Prostate gland (tissue), 2 donors: Measurements from ENCODE around the gene SENP8.

Source experiments
- POLR2AphosphoS5 ChIP-seq: sonication (generic); formaldehyde crosslinking; IDR thresholded peaks from one replicate; pipeline ENCODE4 v1.6.1; 2017; ENCODE audit warnings: antibody characterized with exemption
- TF ChIP-seq, protein P1 (sequence below), 4 experiments: fragments of 200-600 bp in 2 of 4; fragments of 450-650 bp in 2 of 4; sonication (generic) in 2 of 4; IDR thresholded peaks; 1 replicate in 3 of 4; 2 replicates in 1 of 4; pipeline ENCODE4 v1.5.1; 2016 to 2019; ENCODE audit warnings: antibody characterized with exemption in 4 of 4, mild to moderate bottlenecking in 2 of 4, moderate library complexity in 2 of 4

DNA sequence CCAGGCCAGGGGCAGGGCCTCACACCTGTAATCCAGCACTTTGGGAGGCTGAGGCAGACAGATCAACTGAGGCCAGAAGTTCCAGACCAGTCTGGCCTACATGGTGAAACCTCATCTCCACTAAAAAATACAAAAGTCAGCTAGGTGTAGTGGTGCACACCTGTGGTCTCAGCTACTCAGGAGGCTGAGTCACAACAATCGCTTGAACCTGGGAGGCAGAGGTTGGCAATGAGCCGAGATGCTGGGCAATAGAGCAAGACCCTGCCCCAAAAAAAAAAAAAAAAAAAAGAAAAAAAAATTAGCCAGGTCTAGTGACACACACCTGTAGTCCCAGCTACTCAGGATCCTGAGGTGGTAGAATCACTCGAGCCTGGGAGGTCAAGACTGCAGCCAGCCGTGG lies 19.0 kb upstream of the SENP8 start:
- TF ChIP-seq POLR2AphosphoS5 = no peak
- TF ChIP-seq, protein P1, sequence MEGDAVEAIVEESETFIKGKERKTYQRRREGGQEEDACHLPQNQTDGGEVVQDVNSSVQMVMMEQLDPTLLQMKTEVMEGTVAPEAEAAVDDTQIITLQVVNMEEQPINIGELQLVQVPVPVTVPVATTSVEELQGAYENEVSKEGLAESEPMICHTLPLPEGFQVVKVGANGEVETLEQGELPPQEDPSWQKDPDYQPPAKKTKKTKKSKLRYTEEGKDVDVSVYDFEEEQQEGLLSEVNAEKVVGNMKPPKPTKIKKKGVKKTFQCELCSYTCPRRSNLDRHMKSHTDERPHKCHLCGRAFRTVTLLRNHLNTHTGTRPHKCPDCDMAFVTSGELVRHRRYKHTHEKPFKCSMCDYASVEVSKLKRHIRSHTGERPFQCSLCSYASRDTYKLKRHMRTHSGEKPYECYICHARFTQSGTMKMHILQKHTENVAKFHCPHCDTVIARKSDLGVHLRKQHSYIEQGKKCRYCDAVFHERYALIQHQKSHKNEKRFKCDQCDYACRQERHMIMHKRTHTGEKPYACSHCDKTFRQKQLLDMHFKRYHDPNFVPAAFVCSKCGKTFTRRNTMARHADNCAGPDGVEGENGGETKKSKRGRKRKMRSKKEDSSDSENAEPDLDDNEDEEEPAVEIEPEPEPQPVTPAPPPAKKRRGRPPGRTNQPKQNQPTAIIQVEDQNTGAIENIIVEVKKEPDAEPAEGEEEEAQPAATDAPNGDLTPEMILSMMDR (IDR thresholded peaks at IDR 0.05) = no peak
